Calu3 (cell line): ENCODE measurements around the gene TAS1R2. TPM values are rescaled to one million over a fixed set of nuclear protein-coding genes. Genes with fewer than 3 reads are reported as not detected.

Experiments used
- BruUV-seq: library from RNA; stranded (reverse); fragments of 400-500 nt; replicated peaks from 2 replicates; lab custom pipeline; 2021; lab: Mats Ljungman, UMichigan
- CTCF ChIA-PET: fragments of 300-600 bp; sonication (Branson Sonifier 250); formaldehyde crosslinking; loops from one replicate; lab custom pipeline; 2022; ENCODE audit warnings: antibody characterized with exemption; lab: Charles Lee
- DNase-seq: peaks from one replicate; pipeline ENCODE4 v3.0.0; 2022
- H3K27ac Mint-ChIP-seq: one replicate; pipeline ENCODE4 v1.8.0; 2022; ENCODE audit warnings: mixed read lengths; ENCODE audit not compliant: unreplicated experiment
- H3K27me3 Mint-ChIP-seq: one replicate; pipeline ENCODE4 v1.8.0; 2022; ENCODE audit warnings: mixed read lengths; ENCODE audit not compliant: unreplicated experiment
- H3K36me3 Mint-ChIP-seq: one replicate; pipeline ENCODE4 v1.8.0; 2022; ENCODE audit warnings: mild to moderate bottlenecking, moderate library complexity, mixed read lengths; ENCODE audit not compliant: insufficient read depth, unreplicated experiment
- H3K4me1 Mint-ChIP-seq: one replicate; pipeline ENCODE4 v1.8.0; 2022; ENCODE audit warnings: mild to moderate bottlenecking, low read depth, mixed read lengths; ENCODE audit not compliant: unreplicated experiment
- H3K4me3 Mint-ChIP-seq: one replicate; pipeline ENCODE4 v1.8.0; 2022; ENCODE audit warnings: mild to moderate bottlenecking, low read depth, moderate library complexity, mixed read lengths; ENCODE audit not compliant: unreplicated experiment
- H3K9me3 Mint-ChIP-seq: one replicate; pipeline ENCODE4 v1.8.0; 2022; ENCODE audit warnings: low read depth, mixed read lengths; ENCODE audit not compliant: unreplicated experiment
- CTCF ChIP-seq: fragments of 200-600 bp; IDR thresholded peaks from one replicate; pipeline ENCODE4 v1.8.0; 2022; ENCODE audit warnings: antibody characterized with exemption; ENCODE audit not compliant: unreplicated experiment
- intact Hi-C: fragments of 100-400 bp; cut with micrococcal nuclease; formaldehyde crosslinking; loops from one replicate; pipeline ENCODE4 v1.10.0; 2022; ENCODE audit not compliant: unreplicated experiment
- total RNA-seq: library from RNA; stranded (reverse); gene quantifications from 2 replicates; pipeline ENCODE4 v1.2.3, GENCODE V29; 2022

TAS1R2 gene
- total RNA-seq, 1 experiment from 2014 or later, result not detected

DNA sequence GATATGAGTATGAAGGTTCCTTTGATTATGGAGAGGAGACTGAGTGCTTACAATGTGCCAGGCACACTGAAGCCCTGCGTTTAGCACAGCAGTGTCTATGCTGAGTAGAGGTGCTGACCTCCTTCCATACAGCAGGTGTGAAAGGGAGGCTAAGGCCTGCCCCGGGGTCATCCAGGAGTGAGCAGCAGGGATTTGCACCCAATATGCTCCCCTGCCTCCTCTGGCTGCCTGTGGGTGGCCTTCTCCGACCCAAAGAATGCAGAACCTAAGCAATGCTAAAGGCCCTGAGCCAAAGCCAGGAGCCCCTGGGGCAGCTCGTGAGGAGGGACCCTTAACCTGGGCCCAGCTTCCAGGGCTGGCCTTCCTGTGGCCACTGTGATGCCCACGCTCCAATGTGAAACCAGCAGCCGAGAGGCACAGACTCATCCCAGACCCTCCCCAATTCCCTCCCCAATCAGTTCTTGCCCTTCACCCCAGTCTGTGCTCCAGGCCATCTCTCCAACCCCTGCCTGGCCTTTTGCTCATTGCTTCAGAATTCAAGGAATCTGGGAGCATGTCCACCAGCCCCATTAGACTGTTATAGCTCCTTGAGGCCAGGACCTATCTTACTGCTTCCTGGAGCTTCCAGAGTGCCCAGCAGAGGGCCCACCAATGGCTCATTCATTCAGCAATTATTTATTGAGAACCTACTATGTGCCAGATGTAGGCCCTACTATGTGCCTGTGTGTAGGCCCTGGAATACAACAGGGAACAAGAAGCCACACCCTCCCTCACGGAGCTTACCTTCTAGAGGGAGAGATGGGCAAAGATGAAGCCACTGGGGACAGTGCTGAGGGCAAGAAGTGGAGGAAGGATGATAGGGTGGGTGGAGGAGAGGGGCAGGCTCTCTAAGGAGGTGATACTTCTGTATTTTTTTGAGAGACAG lies 53.3 kb downstream of the TAS1R2 start:
- H3K36me3 Mint-ChIP-seq, result peaks cover 5% of the 10 kb centered on the region
- H3K9me3 Mint-ChIP-seq, result no peaks in the 10 kb centered on the region
- no peak for TF ChIP-seq CTCF
- no peak for DNase-seq
- H3K27ac Mint-ChIP-seq, result no peak overlapping the region
- no peaks in the 10 kb centered on the region for H3K4me1 Mint-ChIP-seq
- peaks cover 51% of the 10 kb centered on the region for H3K27me3 Mint-ChIP-seq
- H3K4me3 Mint-ChIP-seq, result no peak overlapping the region
- intact Hi-C loops, result no loop called here
- BruUV-seq, result no TSS peak
- CTCF ChIA-PET, result no interaction called here

DNA sequence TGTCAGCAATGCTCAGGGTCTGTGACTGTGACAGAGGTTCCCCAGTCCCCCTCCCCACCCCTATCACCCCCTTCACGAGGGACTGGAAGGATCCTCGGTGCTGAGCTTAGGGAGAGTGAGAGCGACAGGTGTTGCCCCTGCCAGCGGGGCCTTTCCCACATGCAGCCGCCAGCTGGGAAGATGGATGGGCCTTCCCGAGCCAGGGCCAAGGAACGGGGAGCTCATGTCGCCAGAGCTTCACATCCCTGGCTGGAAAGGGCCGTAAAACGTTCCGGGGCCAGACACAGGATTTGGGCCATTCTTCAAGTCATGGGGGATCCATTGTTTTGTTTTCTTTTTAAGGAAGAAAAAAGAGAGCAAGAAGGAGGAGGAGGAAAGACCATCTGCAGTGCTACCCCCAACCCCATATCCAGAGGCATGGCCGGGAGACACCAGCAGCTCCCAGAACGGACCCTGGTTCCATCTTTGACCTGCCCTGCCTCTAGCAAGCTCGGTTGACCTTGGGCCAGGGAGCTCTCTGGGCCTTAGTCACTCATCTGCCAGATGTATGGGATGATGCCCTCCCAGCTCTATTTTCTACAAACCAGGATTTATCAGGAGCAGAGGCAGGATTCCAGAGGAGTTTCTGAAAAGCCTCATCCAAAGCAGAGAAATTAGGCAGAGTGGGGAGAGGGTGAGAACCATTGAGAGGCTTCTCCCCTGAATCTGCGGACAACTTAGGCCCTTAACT lies 54.1 kb downstream of the TAS1R2 start:
- intact Hi-C loops, result no loop called here
- peaks cover 42% of the 10 kb centered on the region for H3K27me3 Mint-ChIP-seq
- no peak overlapping the region for H3K27ac Mint-ChIP-seq
- TF ChIP-seq CTCF, result no peak
- H3K4me3 Mint-ChIP-seq, result no peak overlapping the region
- DNase-seq, result no peak
- H3K9me3 Mint-ChIP-seq, result no peaks in the 10 kb centered on the region
- CTCF ChIA-PET, result interaction anchor here (0.5 kb wide), 1 partner anchor 87 kb away, joined by 4 read pairs; no protein-coding TSS in a partner anchor
- H3K4me1 Mint-ChIP-seq, result no peaks in the 10 kb centered on the region
- BruUV-seq, result no TSS peak
- peaks cover 5% of the 10 kb centered on the region for H3K36me3 Mint-ChIP-seq

GRCh38 chr1:18803851-18804250 lies 55.6 kb downstream of the TAS1R2 start:
- BruUV-seq, result no TSS peak
- Mint-ChIP-seq H3K9me3 (no peaks in the 10 kb centered on the region), H3K4me3 (no peak overlapping the region), H3K27ac (no peak overlapping the region), H3K27me3 (peaks cover 39% of the 10 kb centered on the region), H3K4me1 (no peaks in the 10 kb centered on the region), H3K36me3 (peaks cover 5% of the 10 kb centered on the region)
- no peak for TF ChIP-seq CTCF
- CTCF ChIA-PET, result no interaction called here
- DNase-seq, result no peak
- intact Hi-C loops, result no loop called here

- DNase-seq, result no peak
- H3K4me1 Mint-ChIP-seq, result no peaks in the 10 kb centered on the region
- no peaks in the 10 kb centered on the region for H3K9me3 Mint-ChIP-seq
- H3K4me3 Mint-ChIP-seq, result no peak overlapping the region
- peaks cover 40% of the 10 kb centered on the region for H3K27me3 Mint-ChIP-seq
- BruUV-seq, result no TSS peak
- peaks cover 5% of the 10 kb centered on the region for H3K36me3 Mint-ChIP-seq
- no peak for TF ChIP-seq CTCF
- intact Hi-C loops, result no loop called here
- H3K27ac Mint-ChIP-seq, result no peak overlapping the region
- CTCF ChIA-PET, result no interaction called here
These were observed 56.2 kb downstream of the TAS1R2 start for GRCh38 chr1:18803151-18803791.
